C4-2B (cell line): ENCODE results near the gene DCAF12L1.

Experiments
- CTCF ChIP-seq: fragments of 450-650 bp; conservative IDR thresholded peaks from 2 replicates; pipeline ENCODE4 v1.5.1; 2017; ENCODE audit warnings: mild to moderate bottlenecking
- ZFX ChIP-seq: fragments of 450-650 bp; IDR thresholded peaks from 2 replicates; pipeline ENCODE4 v1.6.1; 2017

DNA sequence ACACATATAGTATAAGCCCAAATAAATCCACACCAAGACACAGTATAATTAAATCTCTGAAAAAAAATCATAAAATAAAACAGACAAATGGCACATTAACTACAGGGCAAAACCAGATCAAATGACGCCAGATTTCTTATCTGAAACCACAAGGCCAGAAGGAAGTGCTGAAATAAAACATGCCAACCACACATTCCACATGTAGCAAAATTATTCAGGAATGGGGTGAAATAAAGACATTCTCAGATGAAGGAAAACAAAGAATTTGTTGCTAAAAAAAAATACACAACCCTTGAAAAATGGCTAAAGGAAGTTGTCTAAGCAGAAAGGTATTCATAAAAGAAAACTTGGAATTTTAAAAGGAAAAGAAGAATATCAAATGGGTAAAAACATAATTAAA, 4.5 kb upstream of the DCAF12L1 start:
- TF ChIP-seq CTCF (no peak), ZFX (no peak)
